GM12892 (cell line): ENCODE results near the gene CTDP1.

Source experiments
- POLR2A ChIP-seq: IDR thresholded peaks from 2 replicates; pipeline ENCODE4 v1.6.1; 2011; ENCODE audit warnings: low read depth, low read length, control low read depth
- POLR2AphosphoS5 ChIP-seq: IDR thresholded peaks from 2 replicates; pipeline ENCODE4 v1.6.1; 2011; ENCODE audit warnings: low read depth, low read length, control low read depth
- TAF1 ChIP-seq: IDR thresholded peaks from 2 replicates; pipeline ENCODE4 v1.6.1; 2011; ENCODE audit warnings: low read depth, mild to moderate bottlenecking, control low read depth, low read length, borderline replicate concordance

DNA sequence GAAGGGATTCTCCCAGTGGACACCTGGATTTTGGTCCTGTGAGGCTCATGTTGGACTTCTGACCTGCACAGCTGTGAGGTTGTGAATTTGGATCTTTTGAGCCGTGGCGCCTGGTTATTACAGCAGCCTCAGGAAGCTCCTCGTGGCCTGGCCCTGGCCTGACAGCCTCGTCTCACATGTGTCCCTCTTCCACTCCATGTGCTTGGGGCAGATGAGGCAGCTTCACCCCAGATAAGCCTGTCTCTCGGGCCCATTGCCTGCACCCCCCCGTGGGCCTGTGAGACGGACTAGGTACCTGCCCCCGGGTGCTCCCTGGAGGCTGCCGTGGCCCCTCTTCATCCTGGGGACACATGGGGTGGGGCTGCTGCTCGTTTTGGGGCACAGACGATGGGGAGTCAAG is 51.2 kb downstream of the CTDP1 start:
- TF ChIP-seq TAF1, result no peak
- no peak for TF ChIP-seq POLR2A
- no peak for TF ChIP-seq POLR2AphosphoS5
